ENCODE measurements around the gene ARHGAP4. TPM values are rescaled to one million over a fixed set of nuclear protein-coding genes. Genes with fewer than 3 reads are reported as not detected.
A peak's percentile ranks its signal among the peaks of the same experiment; 100 is the strongest.

Gene ARHGAP4
- total RNA-seq, 2 experiments from 2014 or later = 456 to 463 TPM

DNA sequence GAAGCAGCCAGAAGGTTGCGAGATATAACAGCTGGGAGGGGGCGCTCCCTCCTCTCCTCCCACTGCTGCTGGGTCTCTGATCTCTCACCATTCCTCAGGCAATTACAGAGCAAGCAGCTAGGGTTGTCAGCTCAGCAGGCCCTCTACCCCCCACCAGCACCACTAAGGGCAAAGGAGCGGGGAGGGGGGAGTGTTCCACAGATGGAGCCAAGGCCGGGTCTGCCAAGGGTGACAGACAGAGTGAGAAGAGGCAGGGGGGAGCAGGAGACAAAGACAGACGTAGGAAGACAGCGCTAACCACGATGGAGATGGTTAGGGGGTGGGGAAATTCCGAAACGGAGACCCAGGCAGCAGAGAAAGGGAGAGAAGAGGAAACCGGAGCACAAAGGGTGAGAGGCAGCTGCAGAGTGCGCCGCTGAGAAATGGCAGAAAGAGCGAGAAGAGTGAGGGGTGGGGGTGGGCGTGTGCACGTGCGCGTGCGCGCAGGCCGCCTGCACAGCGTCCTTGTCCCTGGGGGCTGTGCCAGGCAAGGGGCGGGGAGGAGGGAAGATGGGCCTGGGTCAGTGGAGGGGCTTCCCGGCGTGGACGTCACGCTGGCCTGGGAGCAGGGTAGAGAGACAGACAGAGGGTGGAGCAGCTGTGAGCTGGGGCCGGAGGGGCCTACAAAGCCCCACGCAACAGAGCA is 47.0 kb downstream of the ARHGAP4 start:
- ChIA-PET POLR2A (no interaction called here), CTCF (interaction anchor here (0.6 kb wide), 1 partner anchor 62 kb away, joined by 3 read pairs; no protein-coding TSS in a partner anchor)
- peaks cover 11 to 41% of the 10 kb centered on the region in 2 experiments for H3K27me3 ChIP-seq (ENCODE audit: control insufficient read depth in 1 of 2, insufficient read depth in 2 of 2, low read length in 2 of 2)
- Mint-ChIP-seq H3K9me3 (no peaks in the 10 kb centered on the region), H3K4me3 (no peak overlapping the region), H3K27ac (no peak overlapping the region), H3K4me1 (ENCODE audit: low read depth) (peaks cover 15% of the 10 kb centered on the region), H3K36me3 (ENCODE audit: low read depth) (no peaks in the 10 kb centered on the region), H3K27me3 (peaks cover 25% of the 10 kb centered on the region)
- H3K4me3 ChIP-seq (ENCODE audit: low read length) = no peak overlapping the region
- DNase-seq (peak in 3 of 14 experiments; percentile 8 to 57 (median 45)), ATAC-seq (ENCODE audit: poor library complexity) (peak; percentile 55)
- H3K27ac ChIP-seq (ENCODE audit: low read depth in 1 of 2, low read length in 2 of 2) = no peak overlapping the region
- TF ChIP-seq, protein P1, sequence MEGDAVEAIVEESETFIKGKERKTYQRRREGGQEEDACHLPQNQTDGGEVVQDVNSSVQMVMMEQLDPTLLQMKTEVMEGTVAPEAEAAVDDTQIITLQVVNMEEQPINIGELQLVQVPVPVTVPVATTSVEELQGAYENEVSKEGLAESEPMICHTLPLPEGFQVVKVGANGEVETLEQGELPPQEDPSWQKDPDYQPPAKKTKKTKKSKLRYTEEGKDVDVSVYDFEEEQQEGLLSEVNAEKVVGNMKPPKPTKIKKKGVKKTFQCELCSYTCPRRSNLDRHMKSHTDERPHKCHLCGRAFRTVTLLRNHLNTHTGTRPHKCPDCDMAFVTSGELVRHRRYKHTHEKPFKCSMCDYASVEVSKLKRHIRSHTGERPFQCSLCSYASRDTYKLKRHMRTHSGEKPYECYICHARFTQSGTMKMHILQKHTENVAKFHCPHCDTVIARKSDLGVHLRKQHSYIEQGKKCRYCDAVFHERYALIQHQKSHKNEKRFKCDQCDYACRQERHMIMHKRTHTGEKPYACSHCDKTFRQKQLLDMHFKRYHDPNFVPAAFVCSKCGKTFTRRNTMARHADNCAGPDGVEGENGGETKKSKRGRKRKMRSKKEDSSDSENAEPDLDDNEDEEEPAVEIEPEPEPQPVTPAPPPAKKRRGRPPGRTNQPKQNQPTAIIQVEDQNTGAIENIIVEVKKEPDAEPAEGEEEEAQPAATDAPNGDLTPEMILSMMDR (IDR thresholded peaks at IDR 0.05) = no peak
- no peaks in the 10 kb centered on the region for H3K36me3 ChIP-seq (ENCODE audit: insufficient read depth, low read length)
- no peaks in the 10 kb centered on the region for H3K9me3 ChIP-seq (ENCODE audit: control insufficient read depth in 1 of 2, insufficient read depth in 1 of 2, low read length in 2 of 2)
- H3K4me1 ChIP-seq (ENCODE audit: insufficient read depth, low read length) = peaks cover 15% of the 10 kb centered on the region
- intact Hi-C loops (cut with DNase I, micrococcal nuclease) = no loop called here

DNA sequence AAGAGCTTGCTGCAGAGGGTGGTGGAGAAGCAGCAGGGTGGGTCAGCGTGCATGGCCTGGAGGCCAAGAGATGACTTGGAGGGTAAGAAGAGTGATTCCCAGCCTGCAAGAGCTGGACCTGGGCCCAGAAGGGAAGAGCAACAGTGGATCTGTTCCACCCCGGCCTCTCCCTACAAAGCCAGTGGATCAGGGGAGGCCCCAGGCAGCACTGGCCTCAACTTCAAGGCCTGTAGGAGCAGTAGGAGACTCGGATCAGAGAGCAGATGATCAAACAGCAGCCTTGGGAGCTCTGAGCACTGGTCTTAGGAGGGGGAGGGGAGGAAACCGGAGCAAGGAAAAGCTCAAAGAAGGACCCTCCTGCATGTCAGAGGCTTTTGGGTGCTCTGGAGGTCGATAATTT is 47.7 kb downstream of the ARHGAP4 start:
- DNase-seq (no peak), ATAC-seq (ENCODE audit: poor library complexity) (no peak)
- peaks cover 24% of the 10 kb centered on the region for H3K27me3 Mint-ChIP-seq
- peaks cover 15% of the 10 kb centered on the region for H3K4me1 ChIP-seq (ENCODE audit: insufficient read depth, low read length)
- no peak overlapping the region for H3K4me3 ChIP-seq (ENCODE audit: low read length)
- H3K27ac ChIP-seq (ENCODE audit: low read depth in 1 of 2, low read length in 2 of 2) = no peak overlapping the region
- H3K36me3 Mint-ChIP-seq (ENCODE audit: low read depth) = no peaks in the 10 kb centered on the region
- TF ChIP-seq, protein P1 (IDR thresholded peaks at IDR 0.05) = no peak
- H3K36me3 ChIP-seq (ENCODE audit: insufficient read depth, low read length) = no peaks in the 10 kb centered on the region
- H3K4me1 Mint-ChIP-seq (ENCODE audit: low read depth) = peaks cover 15% of the 10 kb centered on the region
- no peaks in the 10 kb centered on the region for H3K9me3 Mint-ChIP-seq
- intact Hi-C loops (cut with DNase I, micrococcal nuclease) = no loop called here
- H3K27ac Mint-ChIP-seq = no peak overlapping the region
- ChIA-PET CTCF (no interaction called here), POLR2A (no interaction called here)
- no peak overlapping the region for H3K4me3 Mint-ChIP-seq
- H3K9me3 ChIP-seq (ENCODE audit: control insufficient read depth in 1 of 2, insufficient read depth in 1 of 2, low read length in 2 of 2) = no peaks in the 10 kb centered on the region
- peaks cover 7 to 33% of the 10 kb centered on the region in 2 experiments for H3K27me3 ChIP-seq (ENCODE audit: control insufficient read depth in 1 of 2, insufficient read depth in 2 of 2, low read length in 2 of 2)

DNA sequence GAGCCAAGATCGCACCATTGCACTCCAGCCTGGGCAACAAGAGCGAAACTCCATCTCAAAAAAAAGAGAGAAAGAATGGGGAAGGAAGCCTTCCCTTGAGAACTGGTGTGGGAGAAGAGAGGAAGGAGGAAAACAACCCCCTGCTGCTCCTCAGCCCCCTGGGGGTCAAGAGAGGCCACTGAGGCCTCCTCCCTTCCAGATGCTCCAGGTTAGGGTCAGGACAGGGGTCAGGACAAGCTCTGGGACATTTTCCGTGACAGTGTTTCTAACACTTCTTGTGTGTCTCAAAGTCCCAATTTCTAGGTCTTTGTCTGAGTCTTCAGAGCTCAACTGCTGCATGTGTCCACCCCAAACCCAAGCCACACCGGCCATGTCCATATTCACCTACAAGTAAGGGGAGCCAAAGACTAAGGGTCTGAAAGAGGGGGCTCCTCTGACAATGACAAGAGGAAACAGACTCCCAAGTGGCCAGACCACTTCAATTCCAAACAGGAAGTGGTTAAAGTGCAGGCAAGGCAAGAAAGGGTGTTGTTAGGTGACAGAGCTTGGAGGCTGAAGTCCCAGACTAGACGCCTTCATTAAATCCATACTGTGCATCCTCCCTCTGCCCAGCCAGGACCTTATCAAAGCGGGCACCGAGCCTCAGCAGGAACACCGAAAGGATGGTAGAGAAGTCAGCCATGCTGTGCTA is 48.3 kb downstream of the ARHGAP4 start:
- peaks cover 6 to 27% of the 10 kb centered on the region in 2 experiments for H3K27me3 ChIP-seq (ENCODE audit: control insufficient read depth in 1 of 2, insufficient read depth in 2 of 2, low read length in 2 of 2)
- no peak overlapping the region for H3K4me3 Mint-ChIP-seq
- no peaks in the 10 kb centered on the region for H3K9me3 Mint-ChIP-seq
- POLR2A ChIA-PET = no interaction called here
- no peak for ATAC-seq (ENCODE audit: poor library complexity)
- no peaks in the 10 kb centered on the region for H3K36me3 ChIP-seq (ENCODE audit: insufficient read depth, low read length)
- intact Hi-C loops (cut with DNase I, micrococcal nuclease) = no loop called here
- DNase-seq = peak in 1 of 14 experiments; percentile 0
- no peak overlapping the region for H3K27ac Mint-ChIP-seq
- H3K4me3 ChIP-seq (ENCODE audit: low read length) = no peak overlapping the region
- H3K4me1 Mint-ChIP-seq (ENCODE audit: low read depth) = peaks cover 15% of the 10 kb centered on the region
- H3K9me3 ChIP-seq (ENCODE audit: control insufficient read depth in 1 of 2, insufficient read depth in 1 of 2, low read length in 2 of 2) = no peaks in the 10 kb centered on the region
- CTCF ChIA-PET = no interaction called here
- H3K36me3 Mint-ChIP-seq (ENCODE audit: low read depth) = no peaks in the 10 kb centered on the region
- TF ChIP-seq, protein P1 (IDR thresholded peaks at IDR 0.05) = no peak
- no peak overlapping the region for H3K27ac ChIP-seq (ENCODE audit: low read depth in 1 of 2, low read length in 2 of 2)
- H3K27me3 Mint-ChIP-seq = peaks cover 24% of the 10 kb centered on the region
- peaks cover 15% of the 10 kb centered on the region for H3K4me1 ChIP-seq (ENCODE audit: insufficient read depth, low read length)

Data from CD4-positive, alpha-beta T cell (primary cell).